SU-DHL-6 (cell line): ENCODE measurements around the gene KMT2A.

ENCODE experiments used
- EZH2phosphoT487 ChIP-seq: fragments of 200-600 bp; sonication (generic), shearing (Covaris generic); conservative IDR thresholded peaks from 2 replicates; pipeline ENCODE4 v1.6.1; 2018; ENCODE audit warnings: mild to moderate bottlenecking, antibody characterized with exemption, low read length, moderate library complexity, mixed read lengths
- TF ChIP-seq, protein P1 (sequence below): fragments of 200-600 bp; sonication (generic); IDR thresholded peaks from one replicate; pipeline ENCODE4 v1.5.1; 2017; ENCODE audit warnings: antibody characterized with exemption, mild to moderate bottlenecking, low read length, moderate library complexity; ENCODE audit not compliant: insufficient read depth, poor library complexity, severe bottlenecking

DNA sequence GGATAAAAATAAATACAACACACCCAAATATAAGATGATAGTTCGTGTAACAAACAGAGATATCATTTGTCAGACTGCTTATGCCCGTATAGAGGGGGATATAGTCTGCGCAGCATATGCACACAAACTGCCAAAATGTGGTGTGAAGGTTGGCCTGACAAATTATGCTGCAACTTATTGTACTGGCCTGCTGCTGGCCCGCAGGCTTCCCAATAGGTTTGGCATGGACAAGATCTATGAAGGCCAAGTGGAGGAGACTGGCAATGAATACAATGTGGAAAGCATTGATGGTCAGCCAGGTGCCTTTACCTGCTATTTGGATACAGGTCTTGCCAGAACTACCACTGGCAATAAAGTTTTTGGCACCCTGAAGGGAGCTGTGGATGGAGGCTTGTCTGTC lies 124.5 kb downstream of the KMT2A start:
- TF ChIP-seq, protein P1, sequence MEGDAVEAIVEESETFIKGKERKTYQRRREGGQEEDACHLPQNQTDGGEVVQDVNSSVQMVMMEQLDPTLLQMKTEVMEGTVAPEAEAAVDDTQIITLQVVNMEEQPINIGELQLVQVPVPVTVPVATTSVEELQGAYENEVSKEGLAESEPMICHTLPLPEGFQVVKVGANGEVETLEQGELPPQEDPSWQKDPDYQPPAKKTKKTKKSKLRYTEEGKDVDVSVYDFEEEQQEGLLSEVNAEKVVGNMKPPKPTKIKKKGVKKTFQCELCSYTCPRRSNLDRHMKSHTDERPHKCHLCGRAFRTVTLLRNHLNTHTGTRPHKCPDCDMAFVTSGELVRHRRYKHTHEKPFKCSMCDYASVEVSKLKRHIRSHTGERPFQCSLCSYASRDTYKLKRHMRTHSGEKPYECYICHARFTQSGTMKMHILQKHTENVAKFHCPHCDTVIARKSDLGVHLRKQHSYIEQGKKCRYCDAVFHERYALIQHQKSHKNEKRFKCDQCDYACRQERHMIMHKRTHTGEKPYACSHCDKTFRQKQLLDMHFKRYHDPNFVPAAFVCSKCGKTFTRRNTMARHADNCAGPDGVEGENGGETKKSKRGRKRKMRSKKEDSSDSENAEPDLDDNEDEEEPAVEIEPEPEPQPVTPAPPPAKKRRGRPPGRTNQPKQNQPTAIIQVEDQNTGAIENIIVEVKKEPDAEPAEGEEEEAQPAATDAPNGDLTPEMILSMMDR = no peak
- no peak for TF ChIP-seq EZH2phosphoT487
